Left colon (tissue), 2 donors: ENCODE measurements around the gene PKP2. TPM values are rescaled to one million over a fixed set of nuclear protein-coding genes. Genes with fewer than 3 reads are reported as not detected.
A peak's percentile ranks its signal among the peaks of the same experiment; 100 is the strongest.
"Not testable (repeated sequence)": the region's sequence is repeated elsewhere in the genome, so short reads cannot be mapped to it uniquely, and the experiment has no call there.

Source experiments
- ATAC-seq: fragments of 200-7000 bp; cut with Tn5 transposase; one replicate; pipeline ENCODE4 v1.9.1; 2020; ENCODE audit warnings: mild to moderate bottlenecking, moderate library complexity
- DNase-seq, 2 donors: peaks; one replicate each; pipeline ENCODE4 v3.0.0-alpha.2; 2020
- intact Hi-C, 2 donors: fragments of 100-400 bp; cut with DNase I in 1 of 2; cut with micrococcal nuclease in 1 of 2; formaldehyde crosslinking; loops; one replicate each; pipeline versions ENCODE4 v1.11.2 to v1.14.0; 2022; cut with DNase I, micrococcal nuclease
- total RNA-seq, 2 donors: library from RNA; stranded (reverse); fragmentation: NEBNext Ultra II Directional; extraction: Animal tissue kit (Norgen Biotek cat#: 25700); gene quantifications; one replicate each; pipeline ENCODE4 v1.2.1, GENCODE V29; 2021
- donor health status: DM: no; HTN: no; CAD: no.
- donor health status: DM: yes; HTN: yes; CAD: no.

PKP2 gene
- total RNA-seq, 2 donors from 2014 or later, result 117 to 175 TPM

DNA sequence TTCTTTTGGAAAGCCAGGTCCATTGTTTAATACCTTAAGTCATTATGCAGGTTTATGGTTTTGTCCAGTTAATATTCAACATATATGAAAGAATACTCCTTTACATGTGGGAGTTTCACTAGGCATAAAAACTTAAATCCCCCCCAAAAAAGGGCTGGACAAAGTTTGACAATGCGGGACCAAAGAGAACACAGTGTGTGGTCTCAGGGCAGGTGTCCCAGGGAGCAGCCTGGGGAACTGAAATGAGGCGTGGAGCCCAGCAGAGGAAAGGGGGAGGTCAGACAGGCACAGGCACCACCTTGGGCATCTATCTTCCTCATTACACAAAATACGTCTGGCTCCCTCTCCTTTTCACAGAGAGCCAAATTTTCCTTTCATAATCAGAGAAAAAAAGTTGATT lies 22.5 kb downstream of the PKP2 start:
- intact Hi-C loops, result no loop called here
- DNase-seq (no peak), ATAC-seq (peak; percentile 67)

- DNase-seq, ATAC-seq, intact Hi-C loops: not testable (repeated sequence)
These were observed 24.2 kb downstream of the PKP2 start for GRCh38 chr12:32872416-32872815.

GRCh38 chr12:32870716-32871115 lies 25.9 kb downstream of the PKP2 start:
- DNase-seq (no peak), ATAC-seq (no peak)
- intact Hi-C loops, result no loop called here

DNA sequence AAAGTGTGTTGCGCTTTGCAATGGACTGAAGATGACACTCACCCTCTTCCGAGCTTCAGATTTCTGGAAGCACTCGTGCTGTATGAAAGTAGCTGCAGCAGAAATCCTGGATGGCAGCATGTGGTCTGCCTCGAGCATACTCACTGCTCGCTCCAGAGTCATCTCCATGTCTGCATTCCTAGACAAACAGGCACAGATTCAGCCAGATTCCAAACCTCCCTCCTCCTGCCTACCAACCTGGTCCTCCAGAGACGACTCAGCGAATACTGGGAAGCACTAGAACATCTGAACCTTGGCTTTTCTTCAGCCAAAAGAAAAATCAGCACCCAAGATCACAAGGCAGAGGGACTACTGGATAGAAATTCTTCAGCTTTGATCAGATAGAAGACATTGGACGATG lies 27.7 kb downstream of the PKP2 start:
- intact Hi-C loops, result no loop called here
- DNase-seq (no peak), ATAC-seq (no peak)

- intact Hi-C loops, result no loop called here
- ATAC-seq, result no peak
These were observed 31.8 kb downstream of the PKP2 start for GRCh38 chr12:32864731-32865130.

DNA sequence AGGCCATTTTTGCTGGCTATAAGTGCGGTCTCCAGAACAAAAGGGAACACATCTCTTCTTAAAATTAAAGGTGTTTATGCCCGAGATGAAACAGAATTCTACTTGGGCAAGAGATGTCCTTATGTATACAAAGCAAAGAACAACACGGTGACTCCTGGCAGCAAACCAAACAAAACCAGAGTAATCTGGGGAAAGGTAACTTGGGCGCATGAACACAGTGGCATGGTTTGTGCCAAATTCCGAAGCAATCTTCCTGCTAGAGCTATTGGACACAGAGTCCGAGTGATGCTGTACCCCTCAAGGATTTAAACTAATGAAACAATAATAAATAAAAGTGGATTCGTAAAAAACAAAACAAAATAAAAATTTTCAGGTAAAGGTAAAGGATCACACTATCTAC lies 33.4 kb downstream of the PKP2 start:
- DNase-seq (no peak), ATAC-seq (peak; percentile 39)
- intact Hi-C loops, result no loop called here

More at GRCh38 chr12:32864731-32865130, 31.8 kb downstream of the PKP2 start:
- DNase-seq, result no peak

DNA sequence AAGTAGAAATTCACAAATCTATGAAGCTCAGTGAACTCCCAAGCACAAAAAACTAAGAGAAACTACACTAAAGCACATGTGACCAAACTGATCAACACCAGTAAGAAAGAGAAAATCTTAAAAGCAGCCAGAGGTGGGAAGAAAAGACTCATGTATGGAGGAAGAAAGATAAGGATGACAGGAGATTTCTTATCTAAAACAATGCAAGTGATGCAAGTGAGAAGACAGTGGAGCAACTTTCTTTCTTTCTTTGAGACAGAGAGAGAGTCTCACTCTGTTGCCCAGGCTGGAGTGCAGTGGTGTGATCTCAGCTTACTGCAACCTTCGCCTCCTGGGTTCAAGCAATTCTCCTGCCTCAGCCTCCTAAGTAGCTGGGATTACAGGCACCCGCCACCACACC lies 34.9 kb downstream of the PKP2 start:
- DNase-seq, ATAC-seq, intact Hi-C loops: not testable (repeated sequence)

GRCh38 chr12:32860192-32860591 lies 36.4 kb downstream of the PKP2 start:
- ATAC-seq (no peak), DNase-seq (no peak)
- intact Hi-C loops, result no loop called here

DNA sequence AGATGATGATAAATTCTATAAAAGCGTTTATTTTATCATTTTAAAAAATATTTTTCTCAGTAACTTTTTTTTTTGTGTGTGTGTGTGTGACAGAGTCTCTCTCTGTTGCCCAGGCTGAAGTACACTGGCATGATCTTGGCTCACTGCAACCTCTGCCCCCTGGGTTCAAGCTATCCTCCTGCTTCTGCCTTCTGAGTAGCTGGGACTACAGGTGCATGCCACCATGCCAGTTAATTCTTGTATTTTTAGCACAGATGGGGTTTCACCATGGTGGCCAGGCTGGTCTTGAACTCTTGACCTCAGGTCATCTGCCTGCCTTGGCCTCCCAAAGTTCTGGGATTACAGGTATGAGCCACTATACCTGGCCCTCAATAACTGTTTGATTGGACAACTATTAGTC lies 37.2 kb downstream of the PKP2 start:
- no peak for DNase-seq
- ATAC-seq, result no peak
- intact Hi-C loops, result no loop called here

DNA sequence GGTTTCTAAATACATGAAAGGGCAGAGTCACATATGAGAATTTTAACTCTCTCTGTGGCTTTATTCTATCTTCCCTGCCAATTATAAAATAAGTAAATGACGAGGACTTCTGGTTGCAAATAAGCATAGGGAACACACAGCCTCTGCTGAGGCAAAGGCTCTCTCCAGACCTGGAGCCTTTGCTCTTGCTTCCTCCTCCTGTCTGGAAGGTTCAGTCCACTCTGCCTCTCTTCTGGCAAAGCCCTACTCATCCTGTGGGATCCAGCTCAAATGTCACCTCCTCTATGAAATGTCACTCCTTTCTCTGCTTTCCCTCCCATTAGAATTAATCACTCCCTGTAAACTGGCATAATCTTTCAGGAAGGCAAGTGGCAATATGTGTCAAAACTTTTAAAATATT lies 41.9 kb downstream of the PKP2 start:
- DNase-seq, result no peak
- intact Hi-C loops, result no loop called here
- ATAC-seq, result no peak

DNA sequence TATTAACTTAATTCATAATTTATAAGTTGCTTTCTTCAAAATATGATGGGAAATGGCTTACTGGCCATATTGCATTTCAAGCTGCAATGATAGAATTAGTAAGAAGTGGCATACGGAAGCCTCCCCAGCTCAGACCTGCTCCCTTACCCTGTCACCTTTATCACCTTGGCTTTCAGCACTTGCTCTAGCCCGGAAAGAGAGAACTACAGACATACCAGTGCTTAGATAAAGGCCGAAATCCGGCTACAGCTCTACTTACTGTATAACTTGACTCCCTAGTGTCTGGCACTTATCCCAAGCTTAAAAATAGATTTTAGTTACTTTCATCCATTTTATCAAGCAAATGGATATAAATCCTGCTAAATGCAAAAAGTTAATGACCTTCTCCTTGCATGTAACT lies 42.5 kb downstream of the PKP2 start:
- ATAC-seq (no peak), DNase-seq (no peak)
- intact Hi-C loops, result no loop called here

DNA sequence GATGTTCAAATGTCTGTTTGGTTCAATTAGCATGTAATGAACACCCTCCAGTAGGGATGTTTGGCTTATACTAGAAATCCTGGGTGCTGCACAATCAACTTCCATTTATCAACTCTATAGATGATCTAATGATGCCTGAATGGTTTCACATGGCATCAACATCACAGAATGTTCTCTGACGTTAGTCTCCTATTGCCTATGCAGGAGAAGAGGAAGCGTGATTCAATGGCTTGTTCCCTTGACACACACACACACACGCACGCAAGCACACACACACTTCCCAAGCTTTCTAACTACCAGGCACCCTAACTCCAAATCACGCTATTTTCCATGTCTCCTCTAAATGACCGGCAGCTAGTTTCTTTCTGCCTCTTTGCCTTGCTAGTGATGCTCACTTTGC lies 49.3 kb downstream of the PKP2 start:
- ATAC-seq (no peak), DNase-seq (no peak)
- intact Hi-C loops, result no loop called here

- ATAC-seq, result no peak
- intact Hi-C loops, result no loop called here
- DNase-seq, result no peak
These were observed 50.5 kb downstream of the PKP2 start for GRCh38 chr12:32846053-32846452.

- intact Hi-C loops, result no loop called here
- DNase-seq (no peak), ATAC-seq (no peak)
These were observed 53.0 kb downstream of the PKP2 start for GRCh38 chr12:32843528-32844095.

- DNase-seq (no peak), ATAC-seq (no peak)
- intact Hi-C loops, result no loop called here
These were observed 55.5 kb downstream of the PKP2 start for GRCh38 chr12:32841061-32841460.

- no peak for ATAC-seq
- no peak for DNase-seq
- intact Hi-C loops, result no loop called here
These were observed 56.7 kb downstream of the PKP2 start for GRCh38 chr12:32839828-32840227.

- intact Hi-C loops, result no loop called here
- DNase-seq (no peak), ATAC-seq (no peak)
These were observed 58.6 kb downstream of the PKP2 start for GRCh38 chr12:32837974-32838373.

GRCh38 chr12:32836710-32837109 lies 59.9 kb downstream of the PKP2 start:
- no peak for DNase-seq
- no peak for ATAC-seq
- intact Hi-C loops, result no loop called here

- DNase-seq (no peak), ATAC-seq (no peak)
- intact Hi-C loops, result no loop called here
These were observed 62.5 kb downstream of the PKP2 start for GRCh38 chr12:32834122-32834521.

DNA sequence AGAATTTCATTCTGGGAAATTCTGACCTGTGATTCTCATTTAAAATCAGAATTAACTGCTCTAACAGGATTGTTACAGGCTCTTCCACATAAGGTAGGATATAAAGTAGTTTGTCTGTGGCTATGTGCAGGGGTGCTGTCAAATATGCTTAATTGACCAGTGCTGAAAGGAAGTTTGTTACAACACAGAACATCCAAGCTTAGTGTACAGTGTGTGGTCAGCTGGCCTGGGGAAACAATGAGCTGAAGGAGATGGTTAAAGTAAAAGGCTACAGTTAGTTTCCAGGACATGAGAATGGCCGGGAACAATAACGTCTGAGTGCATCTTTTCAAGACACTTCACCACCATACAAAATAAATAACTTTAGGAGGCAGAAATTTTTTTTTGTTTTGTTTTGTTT lies 68.0 kb downstream of the PKP2 start:
- ATAC-seq, result no peak
- intact Hi-C loops, result no loop called here
- DNase-seq, result no peak

- DNase-seq, result no peak
- intact Hi-C loops, result no loop called here
- ATAC-seq, result no peak
These were observed 68.5 kb downstream of the PKP2 start for GRCh38 chr12:32828120-32828519.
